HCT116 (cell line): ENCODE results near the gene SKIC8. TPM values are rescaled to one million over a fixed set of nuclear protein-coding genes. Genes with fewer than 3 reads are reported as not detected.

Experiments used
- ATAC-seq: fragments of 200-7000 bp; cut with Tn5 transposase; 2 replicates; pipeline ENCODE4 v1.9.1; 2020; ENCODE audit warnings: mild to moderate bottlenecking, moderate library complexity
- BruUV-seq: library from RNA; stranded (reverse); fragments of 400-500 nt; replicated peaks from 2 replicates; lab custom pipeline; 2021; lab: Mats Ljungman, UMichigan
- CTCF ChIA-PET: fragments of 300-600 bp; sonication (Branson Sonifier 250); formaldehyde crosslinking; loops from one replicate; lab custom pipeline; 2021; ENCODE audit warnings: antibody characterized with exemption; lab: Charles Lee
- POLR2A ChIA-PET: fragments of 300-600, 350-600 bp; sonication (Branson Sonifier 250); formaldehyde crosslinking; loops from one replicate; lab custom pipeline; 2021; ENCODE audit warnings: antibody characterized with exemption; lab: Charles Lee
- RAD21 ChIA-PET, 2 experiments: fragments of 300-600 bp; sonication (Branson Sonifier 250); formaldehyde crosslinking; loops; one replicate each; lab custom pipeline; 2023; ENCODE audit warnings: low total read pairs in 2 of 2; ENCODE audit not compliant: uncharacterized antibody in 2 of 2, unreplicated experiment in 2 of 2, low non-redundant PET in 1 of 2; lab: Charles Lee
- DNase-seq: peaks from one replicate; pipeline ENCODE4 v3.0.0-alpha.2; 2010; ENCODE audit warnings: low read depth, low spot score
- H2AFZ ChIP-seq: fragments of 200-600 bp; shearing (Covaris generic), sonication (generic); 2 replicates; pipeline ENCODE4 v1.6.1; 2017; ENCODE audit warnings: low read depth, mixed run types, mixed read lengths, antibody characterized with exemption, low read length; ENCODE audit not compliant: poor library complexity, severe bottlenecking
- H3K27ac ChIP-seq: 2 replicates; pipeline ENCODE4 v1.5.1; 2012; ENCODE audit warnings: low read depth, low read length
- H3K27me3 ChIP-seq: fragments of 200-600 bp; sonication (generic); 2 replicates; pipeline ENCODE4 v1.6.1; 2016; ENCODE audit warnings: mixed run types, low read length, mixed read lengths; ENCODE audit not compliant: insufficient read depth
- H3K36me3 ChIP-seq, 2 experiments: fragments of 200-500 bp in 1 of 2; fragments of 200-600 bp in 1 of 2; sonication (Bioruptor generic) in 1 of 2; sonication (generic) in 1 of 2; 2 replicates each; pipeline versions ENCODE4 v1.5.1 to v1.6.1; 2014 to 2016; ENCODE audit warnings: low read length in 2 of 2, inconsistent platforms in 1 of 2, mixed read lengths in 1 of 2, mixed run types in 1 of 2; ENCODE audit not compliant: insufficient read depth in 2 of 2, control insufficient read depth in 1 of 2
- H3K4me1 ChIP-seq, 2 experiments: fragments of 200-600 bp in 1 of 2; sonication (generic) in 1 of 2; 2 replicates each; pipeline versions ENCODE4 v1.5.1 to v1.6.1; 2012 to 2017; ENCODE audit warnings: low read length in 2 of 2, inconsistent platforms in 1 of 2, mild to moderate bottlenecking in 1 of 2, mixed read lengths in 1 of 2, mixed run types in 1 of 2, moderate library complexity in 1 of 2; ENCODE audit not compliant: insufficient read depth in 2 of 2, control insufficient read depth in 1 of 2
- H3K4me2 ChIP-seq: fragments of 200-600 bp; sonication (generic); 2 replicates; pipeline ENCODE4 v1.6.1; 2017; ENCODE audit warnings: mixed run types, low read length, mixed read lengths
- H3K4me3 ChIP-seq, 2 experiments: fragments of 200-600 bp in 1 of 2; sonication (generic) in 1 of 2; replicated peaks in 1 of 2; 2 replicates each; pipeline ENCODE4 v1.5.1; 2011 to 2016; ENCODE audit warnings: low read length in 2 of 2, control low read depth in 1 of 2, low read depth in 1 of 2, mild to moderate bottlenecking in 1 of 2, mixed read lengths in 1 of 2, mixed run types in 1 of 2
- H3K79me2 ChIP-seq: fragments of 200-600 bp; sonication (generic); 2 replicates; pipeline ENCODE4 v1.6.1; 2017; ENCODE audit warnings: mild to moderate bottlenecking, mixed run types, low read length, moderate library complexity, mixed read lengths; ENCODE audit not compliant: insufficient read depth
- H3K9ac ChIP-seq: fragments of 200-600 bp; sonication (generic); 2 replicates; pipeline ENCODE4 v1.6.1; 2016; ENCODE audit warnings: low read length, mixed read lengths
- H3K9me2 ChIP-seq: fragments of 200-600 bp; sonication (generic), shearing (Covaris generic); 2 replicates; pipeline ENCODE4 v1.6.1; 2017; ENCODE audit warnings: mixed run types, mild to moderate bottlenecking, moderate library complexity; ENCODE audit not compliant: insufficient read depth
- H3K9me3 ChIP-seq, 2 experiments: fragments of 200-500 bp in 1 of 2; fragments of 200-600 bp in 1 of 2; sonication (Bioruptor generic) in 1 of 2; sonication (generic) in 1 of 2; 2 replicates each; pipeline ENCODE4 v1.6.1; 2014 to 2017; ENCODE audit warnings: low read length in 2 of 2, mixed read lengths in 2 of 2, inconsistent platforms in 1 of 2, low read depth in 1 of 2, mild to moderate bottlenecking in 1 of 2, mixed run types in 1 of 2, moderate library complexity in 1 of 2; ENCODE audit not compliant: control insufficient read depth in 1 of 2, insufficient read depth in 1 of 2
- H4K20me1 ChIP-seq: fragments of 200-600 bp; sonication (generic), shearing (Covaris generic); 2 replicates; pipeline ENCODE4 v1.6.1; 2017; ENCODE audit warnings: mixed run types, mild to moderate bottlenecking, moderate library complexity; ENCODE audit not compliant: insufficient read depth
- ATF3 ChIP-seq: IDR thresholded peaks from 2 replicates; pipeline ENCODE4 v1.6.1; 2012
- CBX3 ChIP-seq: IDR thresholded peaks from 2 replicates; pipeline ENCODE4 v1.6.1; 2012; ENCODE audit warnings: low read depth
- CEBPB ChIP-seq: IDR thresholded peaks from 2 replicates; pipeline ENCODE4 v1.6.1; 2012; ENCODE audit warnings: low read depth
- ELF1 ChIP-seq: IDR thresholded peaks from 2 replicates; pipeline ENCODE4 v1.6.1; 2012; ENCODE audit warnings: low read depth, borderline replicate concordance
- EZH2 ChIP-seq: fragments of 200-600 bp; sonication (generic); IDR thresholded peaks from 2 replicates; pipeline ENCODE4 v1.6.1; 2017; ENCODE audit warnings: antibody characterized with exemption, mixed run types
- JUND ChIP-seq: IDR thresholded peaks from 2 replicates; pipeline ENCODE4 v1.6.1; 2012
- POLR2AphosphoS5 ChIP-seq: IDR thresholded peaks from 2 replicates; pipeline ENCODE4 v1.6.1; 2011; ENCODE audit warnings: mild to moderate bottlenecking, low read depth, low read length, moderate library complexity
- REST ChIP-seq: IDR thresholded peaks from 2 replicates; pipeline ENCODE4 v1.6.1; 2012; ENCODE audit warnings: low read depth
- SIN3A ChIP-seq: IDR thresholded peaks from 2 replicates; pipeline ENCODE4 v1.6.1; 2012; ENCODE audit warnings: low read depth
- SP1 ChIP-seq: IDR thresholded peaks from 2 replicates; pipeline ENCODE4 v1.6.1; 2012; ENCODE audit warnings: low read depth
- SRF ChIP-seq: IDR thresholded peaks from 2 replicates; pipeline ENCODE4 v1.6.1; 2012; ENCODE audit warnings: low read depth
- ZFX ChIP-seq: fragments of 450-650 bp; IDR thresholded peaks from 2 replicates; pipeline ENCODE4 v1.6.1; 2017
- ZNF274 ChIP-seq: fragments of 200-500 bp; sonication (Bioruptor generic); IDR thresholded peaks from 2 replicates; pipeline ENCODE4 v1.6.1; 2014; ENCODE audit warnings: mild to moderate bottlenecking, low read depth, low read length, inconsistent platforms
- intact Hi-C: fragments of 100-400 bp; cut with micrococcal nuclease; formaldehyde crosslinking; loops from 2 replicates; pipeline ENCODE4 v1.10.0; 2022
- total RNA-seq: library from RNA; stranded (reverse); gene quantifications from one replicate; pipeline ENCODE4 v1.2.1, GENCODE V29; 2021; ENCODE audit not compliant: unreplicated experiment
- TF ChIP-seq, protein P1 (sequence below): IDR thresholded peaks from 2 replicates; pipeline ENCODE4 v1.6.1; 2012

The SKIC8 gene
- total RNA-seq, 1 experiment from 2014 or later: 57.1 TPM

GRCh38 chr15:78234515-78235040 is 64.8 kb downstream of the SKIC8 start, which contains the start of gene ACSBG1:
Gene ACSBG1 (minus strand): TSS chr15:78234565. CDS start chr15:78234501, 64 bp downstream.
- H3K9me2 ChIP-seq: no peaks in the 10 kb centered on the region
- no peaks in the 10 kb centered on the region for H3K27me3 ChIP-seq
- DNase-seq (no peak), ATAC-seq (no peak)
- BruUV-seq: no TSS peak
- ChIA-PET RAD21 (no interaction called here), POLR2A (no interaction called here), CTCF (no interaction called here)
- no peak within 1 kb of the TSS for H3K4me3 ChIP-seq
- H3K4me2 ChIP-seq: no peak within 1 kb of the TSS
- H3K36me3 ChIP-seq: no peaks in the 10 kb centered on the region
- no peaks in the 10 kb centered on the region for H4K20me1 ChIP-seq
- no peak within 1 kb of the TSS for H2AFZ ChIP-seq
- H3K27ac ChIP-seq: no peak within 1 kb of the TSS
- intact Hi-C loops: no loop called here
- no peaks in the 10 kb centered on the region for H3K79me2 ChIP-seq
- no peak within 1 kb of the TSS for H3K9ac ChIP-seq
- no peak for TF ChIP-seq SRF
- no peak for TF ChIP-seq ZNF274
- no peak for TF ChIP-seq SP1
- no peak for TF ChIP-seq EZH2
- TF ChIP-seq JUND: no peak
- no peak for TF ChIP-seq POLR2AphosphoS5
- TF ChIP-seq REST: no peak
- H3K9me3 ChIP-seq: no peaks in the 10 kb centered on the region
- no peaks in the 10 kb centered on the region for H3K4me1 ChIP-seq

DNA sequence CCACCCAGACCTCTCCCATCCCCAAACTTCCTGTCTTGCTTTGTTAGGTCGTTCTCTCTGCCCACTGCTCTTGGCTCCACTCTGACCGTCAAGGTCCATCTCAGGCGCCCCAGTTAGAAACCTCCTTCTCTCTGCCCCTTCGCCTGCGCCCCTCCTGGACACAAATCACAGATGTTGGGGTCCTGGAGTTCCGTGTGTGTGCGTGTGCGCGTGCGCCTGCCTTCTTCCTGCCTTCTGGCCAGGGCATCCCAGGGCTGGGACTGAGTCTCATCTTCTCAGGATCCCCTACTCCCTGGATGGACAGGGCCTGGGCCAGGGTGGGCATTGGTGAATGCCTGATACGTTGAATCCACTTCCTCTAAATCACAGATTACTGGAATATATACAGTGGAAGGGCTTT is 65.9 kb downstream of the SKIC8 start:
- H3K36me3 ChIP-seq: no peaks in the 10 kb centered on the region
- H3K79me2 ChIP-seq: no peaks in the 10 kb centered on the region
- ATAC-seq (no peak), DNase-seq (no peak)
- intact Hi-C loops: no loop called here
- H3K27ac ChIP-seq: no peak overlapping the region
- H3K4me3 ChIP-seq: no peak overlapping the region
- ChIA-PET RAD21 (no interaction called here), POLR2A (no interaction called here), CTCF (no interaction called here)
- no peak overlapping the region for H3K4me2 ChIP-seq
- H3K27me3 ChIP-seq: no peaks in the 10 kb centered on the region
- no peak overlapping the region for H2AFZ ChIP-seq
- no peaks in the 10 kb centered on the region for H3K4me1 ChIP-seq
- no peak overlapping the region for H3K9ac ChIP-seq
- H3K9me3 ChIP-seq: no peaks in the 10 kb centered on the region
- no peaks in the 10 kb centered on the region for H4K20me1 ChIP-seq
- no peaks in the 10 kb centered on the region for H3K9me2 ChIP-seq
- BruUV-seq: no TSS peak
- no peak for TF ChIP-seq REST
- no peak for TF ChIP-seq SP1
- no peak for TF ChIP-seq POLR2AphosphoS5
- no peak for TF ChIP-seq ZFX
- no peak for TF ChIP-seq EZH2
- no peak for TF ChIP-seq CBX3
- no peak for TF ChIP-seq SRF
- TF ChIP-seq SIN3A: no peak
- TF ChIP-seq ATF3: no peak
- TF ChIP-seq, protein P1, sequence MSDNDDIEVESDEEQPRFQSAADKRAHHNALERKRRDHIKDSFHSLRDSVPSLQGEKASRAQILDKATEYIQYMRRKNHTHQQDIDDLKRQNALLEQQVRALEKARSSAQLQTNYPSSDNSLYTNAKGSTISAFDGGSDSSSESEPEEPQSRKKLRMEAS: no peak
- TF ChIP-seq ELF1: no peak
- no peak for TF ChIP-seq CEBPB
- TF ChIP-seq ZNF274: no peak
